Stimulated activated CD4-positive, alpha-beta T cell treated with anti-CD3 and anti-CD28 coated beads, Interleukin-4, amount 100 ng/mL, for 24 hours (primary cell): ENCODE results near the gene AADACL3.
"Not testable (repeated sequence)": the region's sequence is repeated elsewhere in the genome, so short reads cannot be mapped to it uniquely, and the experiment has no call there.

ENCODE experiments used
- DNase-seq: peaks from one replicate; pipeline ENCODE4 v3.0.0-alpha.2; 2020

Gene AADACL3, protein sequence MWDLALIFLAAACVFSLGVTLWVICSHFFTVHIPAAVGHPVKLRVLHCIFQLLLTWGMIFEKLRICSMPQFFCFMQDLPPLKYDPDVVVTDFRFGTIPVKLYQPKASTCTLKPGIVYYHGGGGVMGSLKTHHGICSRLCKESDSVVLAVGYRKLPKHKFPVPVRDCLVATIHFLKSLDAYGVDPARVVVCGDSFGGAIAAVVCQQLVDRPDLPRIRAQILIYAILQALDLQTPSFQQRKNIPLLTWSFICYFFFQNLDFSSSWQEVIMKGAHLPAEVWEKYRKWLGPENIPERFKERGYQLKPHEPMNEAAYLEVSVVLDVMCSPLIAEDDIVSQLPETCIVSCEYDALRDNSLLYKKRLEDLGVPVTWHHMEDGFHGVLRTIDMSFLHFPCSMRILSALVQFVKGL

DNA sequence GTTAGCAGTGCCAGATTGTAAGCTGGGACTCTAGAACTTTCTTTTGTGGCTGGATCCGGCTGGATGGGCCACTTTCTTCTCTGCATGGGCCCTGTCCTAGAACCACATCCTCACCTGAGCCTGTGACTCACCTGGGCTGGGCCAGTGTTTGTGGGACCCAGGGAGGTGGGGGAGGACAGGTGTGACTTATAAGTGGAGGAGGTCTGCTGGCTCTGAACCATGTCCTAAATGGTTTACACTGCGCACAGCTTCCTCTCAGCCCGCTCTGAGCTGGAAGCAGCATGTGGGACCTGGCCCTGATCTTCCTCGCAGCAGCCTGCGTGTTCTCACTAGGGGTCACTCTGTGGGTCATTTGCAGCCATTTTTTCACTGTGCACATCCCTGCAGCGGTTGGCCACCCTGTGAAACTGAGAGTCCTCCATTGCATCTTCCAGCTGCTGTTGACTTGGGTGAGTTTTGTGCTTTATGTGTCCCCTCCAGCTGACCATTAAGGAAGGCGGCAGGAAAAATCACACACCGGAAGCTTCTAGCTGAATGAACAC lies at the start of gene AADACL3:
TSS of gene AADACL3 (plus strand) at position 215 of the 542 bp plus-strand sequence. CDS start at position 282, 67 bp downstream.
- DNase-seq: no peak

DNA sequence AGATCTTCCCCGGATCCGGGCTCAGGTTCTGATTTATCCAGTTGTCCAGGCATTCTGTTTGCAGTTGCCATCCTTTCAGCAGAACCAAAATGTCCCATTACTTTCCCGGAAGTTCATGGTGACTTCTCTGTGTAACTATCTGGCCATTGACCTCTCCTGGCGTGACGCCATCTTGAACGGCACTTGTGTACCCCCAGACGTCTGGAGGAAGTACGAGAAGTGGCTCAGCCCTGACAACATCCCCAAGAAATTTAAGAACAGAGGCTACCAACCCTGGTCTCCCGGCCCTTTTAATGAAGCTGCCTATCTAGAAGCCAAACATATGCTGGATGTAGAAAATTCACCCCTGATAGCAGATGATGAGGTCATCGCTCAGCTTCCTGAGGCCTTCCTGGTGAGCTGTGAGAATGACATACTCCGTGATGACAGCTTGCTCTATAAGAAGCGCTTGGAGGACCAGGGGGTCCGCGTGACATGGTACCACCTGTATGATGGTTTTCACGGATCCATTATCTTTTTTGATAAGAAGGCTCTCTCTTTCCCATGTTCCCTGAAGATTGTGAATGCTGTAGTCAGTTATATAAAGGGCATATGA lies 49.7 kb upstream of the AADACL3 start:
- no peak for DNase-seq

- DNase-seq: no peak
These were observed 46.3 kb upstream of the AADACL3 start for GRCh38 chr1:12669529-12670068.

DNA sequence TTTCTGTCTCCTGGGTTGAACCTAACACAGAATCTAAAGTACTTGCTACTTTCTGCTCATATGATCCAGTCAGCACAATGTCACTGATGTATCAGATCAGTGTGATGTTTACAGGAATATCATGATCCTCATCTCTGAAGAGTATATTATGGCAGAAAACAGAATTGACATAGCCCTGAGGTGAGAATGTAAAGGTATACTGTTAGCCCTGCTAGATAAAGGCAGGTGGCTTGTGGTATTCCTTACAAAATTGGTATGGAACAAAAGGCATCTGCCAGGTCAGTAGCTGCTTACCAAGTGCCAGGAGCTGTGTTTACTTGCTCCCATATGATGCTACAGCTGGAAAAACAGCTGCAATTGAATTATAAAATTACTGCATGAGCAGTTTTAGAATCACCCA lies 41.6 kb upstream of the AADACL3 start:
- DNase-seq: no peak

DNA sequence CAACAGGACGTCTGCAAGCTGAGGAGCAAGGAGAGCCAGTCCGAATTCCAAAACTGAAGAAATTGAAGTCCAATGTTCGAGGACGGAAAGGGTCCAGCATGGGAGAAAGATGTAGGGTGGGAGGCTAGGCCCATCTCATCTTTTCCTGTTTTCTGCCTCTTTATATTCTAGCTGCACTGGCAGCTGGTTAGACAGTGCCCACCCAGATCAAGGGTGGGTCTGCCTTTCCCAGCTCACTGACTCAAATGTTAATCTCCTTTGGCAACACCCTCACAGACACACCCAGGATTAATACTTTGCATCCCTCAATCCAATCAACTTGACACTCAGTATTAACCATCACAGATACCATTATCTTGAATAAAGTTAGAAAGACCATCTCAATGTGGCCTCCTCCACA lies 39.8 kb upstream of the AADACL3 start:
- DNase-seq: not testable (repeated sequence)

DNA sequence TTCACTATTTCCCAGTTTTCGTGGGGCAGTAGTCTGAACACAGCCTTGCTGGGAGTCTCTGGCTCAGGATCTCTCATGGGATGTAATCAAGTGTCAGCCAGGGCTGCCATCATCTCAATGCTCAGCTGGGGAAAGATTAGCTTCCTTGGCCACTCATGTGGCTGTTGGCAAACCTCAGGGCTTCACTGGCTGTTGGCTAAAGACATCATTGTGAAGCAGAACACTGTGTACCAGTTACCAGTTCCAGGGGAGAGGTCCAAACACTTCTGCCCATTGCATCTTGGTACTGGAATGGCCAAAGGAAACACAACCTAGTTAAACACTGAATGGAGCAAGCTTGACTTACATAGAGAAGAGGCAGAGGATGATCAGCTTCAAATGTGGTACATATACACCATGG lies 38.3 kb upstream of the AADACL3 start:
- DNase-seq: no peak

- no peak for DNase-seq
These were observed 37.6 kb upstream of the AADACL3 start for GRCh38 chr1:12678350-12678749.

DNA sequence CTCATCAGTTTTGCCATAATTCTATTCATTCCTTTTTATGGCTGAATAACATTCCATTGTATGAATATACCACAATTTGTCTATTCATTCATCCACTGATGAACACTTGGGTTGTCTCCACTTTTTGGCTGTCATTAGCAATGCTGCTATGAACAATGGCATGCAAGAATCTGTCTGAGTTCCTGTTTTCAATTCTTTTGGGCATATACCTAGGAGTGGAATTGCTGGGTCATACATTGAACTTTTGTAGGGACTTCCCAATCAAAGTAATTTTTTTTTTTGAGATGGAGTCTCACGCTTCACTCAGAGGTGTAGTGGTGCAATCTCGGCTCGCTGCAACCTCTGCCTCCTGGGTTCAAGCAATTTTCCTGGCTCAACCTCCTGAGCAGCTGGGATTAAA lies 37.1 kb upstream of the AADACL3 start:
- DNase-seq: no peak

DNA sequence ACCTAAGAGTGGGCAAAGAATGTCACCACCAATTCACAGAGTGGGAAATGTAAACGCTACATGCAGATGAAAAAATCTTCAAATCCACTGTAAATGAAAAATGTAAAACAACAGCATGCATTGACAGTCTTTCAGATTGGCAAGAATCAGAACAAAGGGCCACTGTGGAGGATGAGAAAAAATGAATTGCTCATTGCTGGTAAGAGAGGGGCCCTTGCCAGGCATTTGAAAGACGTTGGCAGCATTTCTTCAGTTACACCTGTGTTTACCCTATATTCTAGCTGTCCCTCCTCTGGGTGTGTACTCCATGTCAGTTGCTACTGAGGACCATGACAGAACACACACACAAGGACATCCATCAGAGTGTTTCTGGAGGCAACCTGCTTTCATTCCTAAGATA lies 25.8 kb upstream of the AADACL3 start:
- no peak for DNase-seq

GRCh38 chr1:12692967-12693782 lies 22.7 kb upstream of the AADACL3 start:
- no peak for DNase-seq

DNA sequence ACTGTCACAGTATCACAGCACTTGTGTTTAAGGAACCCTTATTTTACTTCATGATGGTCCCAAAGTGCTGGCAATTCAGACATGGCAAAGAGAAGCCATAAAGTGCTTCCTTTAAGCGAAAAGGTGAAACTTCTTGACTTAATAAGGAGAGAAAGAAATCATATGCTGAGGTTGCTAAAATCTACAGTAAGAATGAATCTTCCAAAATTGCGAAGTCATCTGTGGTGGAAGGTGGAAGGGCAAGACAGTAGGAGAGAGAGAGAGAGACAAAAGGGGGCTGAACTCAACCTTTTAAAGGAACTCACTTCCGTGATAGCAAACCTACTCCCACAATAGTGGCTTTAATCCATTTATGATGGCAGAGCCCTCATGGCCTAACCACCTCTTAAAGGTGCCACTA lies 19.3 kb upstream of the AADACL3 start:
- DNase-seq: no peak

GRCh38 chr1:12697397-12697796 lies 18.5 kb upstream of the AADACL3 start:
- no peak for DNase-seq

DNA sequence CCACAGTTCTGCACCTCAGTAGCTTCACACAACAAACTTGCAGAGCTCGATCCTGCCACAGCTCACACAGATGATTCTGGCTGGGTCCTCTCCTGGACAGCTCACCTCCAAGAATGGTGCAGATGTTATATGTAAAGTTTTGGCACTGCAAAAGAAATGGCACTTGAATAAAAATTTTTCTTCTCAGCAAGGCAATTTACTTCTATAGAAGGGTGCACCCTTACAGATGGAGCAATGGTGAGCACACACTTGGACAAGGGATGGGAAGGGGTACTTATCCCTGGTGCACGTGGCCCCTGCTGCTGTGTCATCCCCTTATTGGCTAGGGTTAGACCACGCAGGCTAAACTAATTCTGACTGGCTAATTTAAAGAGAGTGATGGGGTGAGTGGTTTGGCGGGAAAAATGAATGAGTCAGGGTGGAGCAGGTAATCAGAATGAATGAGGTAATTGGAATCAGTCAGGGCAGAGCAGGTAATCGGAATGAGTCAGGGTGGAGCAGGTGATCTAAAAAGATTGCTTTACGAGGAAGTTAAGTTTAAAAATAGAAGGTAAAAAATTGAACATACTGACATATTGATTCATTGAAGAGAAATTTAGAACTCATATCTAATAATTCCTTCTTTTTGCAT lies 12.0 kb upstream of the AADACL3 start:
- DNase-seq: no peak

GRCh38 chr1:12706061-12706460 lies 9.8 kb upstream of the AADACL3 start:
- no peak for DNase-seq

- no peak for DNase-seq
These were observed 7.4 kb upstream of the AADACL3 start for GRCh38 chr1:12708396-12709090.

DNA sequence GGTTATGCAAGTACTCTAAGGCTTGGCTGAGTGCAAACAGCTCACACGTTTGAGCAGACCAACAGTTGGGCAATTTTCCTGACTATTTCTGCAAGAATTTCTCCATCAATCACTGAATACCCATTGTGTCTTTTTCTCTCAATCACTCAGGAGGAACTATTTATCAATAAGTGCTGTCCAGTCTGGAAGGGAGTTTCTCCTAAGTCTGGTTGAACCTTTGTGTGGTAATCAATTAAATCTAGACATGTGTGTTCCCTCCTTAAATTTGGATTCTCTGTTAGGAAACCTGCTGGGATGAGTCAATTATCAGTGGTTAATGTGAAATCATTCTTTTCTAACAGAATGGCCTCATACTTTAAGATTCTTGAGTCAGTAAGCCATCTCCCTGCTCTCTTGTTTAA lies 6.8 kb upstream of the AADACL3 start:
- DNase-seq: no peak

GRCh38 chr1:12709696-12710095 lies 6.2 kb upstream of the AADACL3 start:
- DNase-seq: no peak

DNA sequence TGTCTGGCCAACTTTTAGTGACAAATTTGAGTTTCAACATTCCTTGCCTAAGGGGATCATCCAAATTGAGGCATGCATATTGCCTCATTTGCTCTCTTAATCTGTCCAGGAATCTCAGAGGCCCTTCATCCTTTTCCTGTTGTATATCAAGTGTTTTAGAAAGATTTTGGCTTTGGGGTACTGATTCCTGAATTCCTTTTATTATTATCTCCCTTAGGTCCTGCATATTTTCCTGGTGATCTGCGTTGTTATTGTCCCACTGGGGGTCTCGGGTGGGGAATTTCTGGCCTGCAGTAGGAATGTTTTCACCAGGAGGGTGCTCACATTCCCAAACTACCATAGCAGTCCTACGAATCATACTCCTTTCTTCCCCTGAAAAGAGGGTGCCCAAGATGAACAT lies 4.4 kb upstream of the AADACL3 start:
- no peak for DNase-seq

- no peak for DNase-seq
These were observed 3.8 kb upstream of the AADACL3 start for GRCh38 chr1:12712076-12712475.

GRCh38 chr1:12712929-12713328 lies 3.0 kb upstream of the AADACL3 start:
- no peak for DNase-seq

- DNase-seq: not testable (repeated sequence)
These were observed 2.3 kb upstream of the AADACL3 start for GRCh38 chr1:12713651-12714050.
